NCI-H2227 (cell line): ENCODE results near the gene ZPR1.
"Not testable (repeated sequence)": the region's sequence is repeated elsewhere in the genome, so short reads cannot be mapped to it uniquely, and the experiment has no call there.

ENCODE experiments used
- DNase-seq: peaks from one replicate; lab custom pipeline; 2025; ENCODE audit not compliant: unreplicated experiment; lab: John Stamatoyannopoulos, UW

The ZPR1 gene

GRCh38 chr11:116823031-116823843, 35.4 kb upstream of the ZPR1 start, which contains the start of gene APOA4:
Gene APOA4 (minus strand): TSS chr11:116823304. CDS start chr11:116823191, 113 bp downstream.
- DNase-seq: no peak

- DNase-seq: no peak
These were observed 34.8 kb upstream of the ZPR1 start for GRCh38 chr11:116822575-116822974.

GRCh38 chr11:116821050-116821918, 33.5 kb upstream of the ZPR1 start:
- DNase-seq: no peak

- no peak for DNase-seq
These were observed 31.2 kb upstream of the ZPR1 start for GRCh38 chr11:116819049-116819448.

GRCh38 chr11:116814502-116814901, 26.7 kb upstream of the ZPR1 start:
- no peak for DNase-seq

GRCh38 chr11:116813781-116814471, 26.1 kb upstream of the ZPR1 start:
- DNase-seq: no peak

- no peak for DNase-seq
These were observed 25.3 kb upstream of the ZPR1 start for GRCh38 chr11:116813170-116813569.

- no peak for DNase-seq
These were observed 24.3 kb upstream of the ZPR1 start for GRCh38 chr11:116812109-116812508.

- DNase-seq: no peak
These were observed 23.4 kb upstream of the ZPR1 start for GRCh38 chr11:116811194-116811593.

GRCh38 chr11:116808262-116809175, 20.7 kb upstream of the ZPR1 start:
- no peak for DNase-seq

GRCh38 chr11:116807601-116808261, 19.9 kb upstream of the ZPR1 start:
- DNase-seq: no peak

GRCh38 chr11:116804001-116804400, 16.2 kb upstream of the ZPR1 start:
- no peak for DNase-seq

- DNase-seq: not testable (repeated sequence)
These were observed 13.8 kb upstream of the ZPR1 start for GRCh38 chr11:116801662-116802061.

GRCh38 chr11:116800610-116801009, 12.8 kb upstream of the ZPR1 start:
- no peak for DNase-seq

- DNase-seq: no peak
These were observed 10.5 kb upstream of the ZPR1 start for GRCh38 chr11:116798368-116798767.

GRCh38 chr11:116797816-116798215, 10.0 kb upstream of the ZPR1 start:
- DNase-seq: no peak

- DNase-seq: no peak
These were observed 8.7 kb upstream of the ZPR1 start for GRCh38 chr11:116796548-116796947.

GRCh38 chr11:116794851-116795250, 7.0 kb upstream of the ZPR1 start:
- DNase-seq: no peak

GRCh38 chr11:116793772-116794097, 5.9 kb upstream of the ZPR1 start:
- DNase-seq: no peak
